ENCODE data around the gene NVL.
"Not testable (repeated sequence)": the region's sequence is repeated elsewhere in the genome, so short reads cannot be mapped to it uniquely, and the experiment has no call there.

The NVL gene

GRCh38 chr1:224333939-224334786 is 4.2 kb upstream of the NVL start:
- peak; percentile 24 for DNase-seq (ENCODE audit: low spot score)

- peak; percentile 73 for DNase-seq (ENCODE audit: low spot score)
Observed at GRCh38 chr1:224333309-224333926, 3.4 kb upstream of the NVL start.

GRCh38 chr1:224331824-224332223 is 1.9 kb upstream of the NVL start:
- DNase-seq (ENCODE audit: low spot score) = no peak

- no peak for DNase-seq (ENCODE audit: low spot score)
Observed at GRCh38 chr1:224331326-224331725, 1.4 kb upstream of the NVL start.

- DNase-seq (ENCODE audit: low spot score) = no peak
Observed at GRCh38 chr1:224329484-224329841, 509 bp downstream of the NVL start.

- DNase-seq (ENCODE audit: low spot score) = no peak
Observed at GRCh38 chr1:224328644-224329043, 1.3 kb downstream of the NVL start.

GRCh38 chr1:224325959-224326358 is 4.0 kb downstream of the NVL start:
- DNase-seq (ENCODE audit: low spot score) = no peak

- no peak for DNase-seq (ENCODE audit: low spot score)
Observed at GRCh38 chr1:224321706-224322105, 8.3 kb downstream of the NVL start.

GRCh38 chr1:224317383-224318045 is 12.5 kb downstream of the NVL start:
- DNase-seq (ENCODE audit: low spot score) = no peak

GRCh38 chr1:224312025-224312424 is 17.9 kb downstream of the NVL start:
- no peak for DNase-seq (ENCODE audit: low spot score)

- not testable (repeated sequence) for DNase-seq (ENCODE audit: low spot score)
Observed at GRCh38 chr1:224311503-224311902, 18.5 kb downstream of the NVL start.

- DNase-seq (ENCODE audit: low spot score) = no peak
Observed at GRCh38 chr1:224308064-224308463, 21.9 kb downstream of the NVL start.

- DNase-seq (ENCODE audit: low spot score) = no peak
Observed at GRCh38 chr1:224304767-224305166, 25.2 kb downstream of the NVL start.

- DNase-seq (ENCODE audit: low spot score) = no peak
Observed at GRCh38 chr1:224302947-224303346, 27.0 kb downstream of the NVL start.

GRCh38 chr1:224301391-224301790 is 28.6 kb downstream of the NVL start:
- DNase-seq (ENCODE audit: low spot score) = no peak

- DNase-seq (ENCODE audit: low spot score) = no peak
Observed at GRCh38 chr1:224300346-224300745, 29.6 kb downstream of the NVL start.

- DNase-seq (ENCODE audit: low spot score) = no peak
Observed at GRCh38 chr1:224298346-224299330, 31.3 kb downstream of the NVL start.

- no peak for DNase-seq (ENCODE audit: low spot score)
Observed at GRCh38 chr1:224294775-224295174, 35.2 kb downstream of the NVL start.

- no peak for DNase-seq (ENCODE audit: low spot score)
Observed at GRCh38 chr1:224292419-224292818, 37.6 kb downstream of the NVL start.

- no peak for DNase-seq (ENCODE audit: low spot score)
Observed at GRCh38 chr1:224289396-224289795, 40.6 kb downstream of the NVL start.

- DNase-seq (ENCODE audit: low spot score) = no peak
Observed at GRCh38 chr1:224287714-224288113, 42.3 kb downstream of the NVL start.

- no peak for DNase-seq (ENCODE audit: low spot score)
Observed at GRCh38 chr1:224282140-224282539, 47.8 kb downstream of the NVL start.
